NCI-H82 treated with DMSO at 0.1 percent for 48 hours (cell line): ENCODE measurements around the gene ZNF800.

Source experiments
- DNase-seq: peaks from one replicate; lab custom pipeline; 2025; ENCODE audit not compliant: unreplicated experiment; lab: John Stamatoyannopoulos, UW

ZNF800 gene

DNA sequence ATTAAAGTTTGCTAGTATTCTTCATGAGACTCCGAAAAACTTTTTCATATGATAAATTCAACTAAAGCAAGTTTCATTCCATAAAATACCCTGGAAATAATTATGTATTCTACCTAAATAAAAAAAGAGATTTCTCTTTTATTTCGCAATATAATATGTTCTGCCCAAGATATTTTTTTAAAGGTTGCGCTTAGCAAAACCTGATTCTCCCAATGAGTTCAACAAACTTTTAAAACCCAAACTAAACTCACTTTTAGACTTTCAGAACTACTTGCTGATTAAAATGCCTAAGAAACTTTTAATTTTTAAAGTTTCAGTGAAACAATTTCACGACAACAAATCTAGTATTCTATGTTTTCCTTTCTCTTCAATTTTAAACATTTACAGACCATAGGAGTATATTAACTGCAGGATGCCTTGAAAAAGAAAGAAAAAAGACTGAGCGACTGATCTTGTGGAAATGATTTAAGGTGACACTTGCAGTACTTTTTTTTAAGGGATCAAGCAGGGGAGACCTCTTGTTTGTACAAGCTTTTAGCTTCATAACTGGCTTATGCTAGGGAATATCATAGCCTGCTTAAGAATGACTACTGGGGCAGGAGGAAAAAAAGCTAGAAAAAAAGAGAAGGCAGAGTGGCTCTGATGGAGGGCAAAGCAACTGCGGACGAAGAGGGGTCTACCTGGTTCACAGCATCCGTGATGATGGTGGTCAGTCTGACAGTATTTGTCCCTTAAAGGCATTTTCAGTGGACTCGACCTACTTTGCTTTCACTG is 1.5 kb downstream of the ZNF800 start:
- DNase-seq: no peak

DNA sequence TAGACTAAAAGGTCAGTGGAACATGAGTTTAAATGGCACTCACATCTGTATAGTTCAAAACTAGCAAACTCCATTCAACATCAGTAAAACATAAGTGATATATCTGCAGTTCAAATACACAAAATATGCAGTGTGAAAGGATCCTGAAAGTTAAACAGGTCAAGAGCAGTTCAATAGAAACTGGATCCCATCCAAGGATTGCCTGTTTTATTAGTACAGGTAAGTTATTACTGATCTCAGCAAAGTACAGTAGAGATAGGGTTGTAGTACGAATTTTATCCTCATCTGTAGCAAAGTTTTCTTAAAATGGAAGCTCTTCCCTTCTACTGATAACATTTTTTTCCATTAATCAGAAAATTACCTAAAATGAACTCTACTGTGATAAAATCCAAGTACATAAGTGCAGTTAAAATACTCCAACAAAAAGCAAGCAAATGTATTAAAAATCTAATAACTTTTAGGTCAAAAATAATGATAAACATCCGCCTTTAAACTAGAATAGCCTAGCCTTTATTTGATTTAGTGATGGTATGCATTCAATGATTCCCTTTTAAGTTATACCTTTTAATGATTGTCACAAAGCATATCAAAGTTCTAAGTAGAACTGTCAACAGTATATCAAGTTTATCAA is 2.2 kb downstream of the ZNF800 start:
- DNase-seq: no peak

DNA sequence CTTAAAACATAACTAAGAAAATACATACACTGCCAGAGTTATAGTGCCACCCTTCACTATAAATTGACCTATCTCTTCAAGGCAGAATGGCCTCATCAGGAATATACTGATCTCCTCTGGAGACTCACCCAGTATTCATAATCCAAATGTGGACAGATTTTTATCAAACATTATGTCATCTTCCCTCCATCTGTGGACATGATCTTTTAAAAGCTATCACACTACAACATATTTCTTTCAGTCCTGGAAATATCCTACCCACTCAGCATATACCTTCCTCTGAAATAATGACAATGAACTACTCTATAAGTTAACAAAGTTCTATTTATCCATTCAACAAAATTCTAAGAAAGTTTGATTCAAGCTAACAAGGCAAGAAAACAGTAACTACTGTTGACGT is 3.2 kb downstream of the ZNF800 start:
- DNase-seq: no peak

DNA sequence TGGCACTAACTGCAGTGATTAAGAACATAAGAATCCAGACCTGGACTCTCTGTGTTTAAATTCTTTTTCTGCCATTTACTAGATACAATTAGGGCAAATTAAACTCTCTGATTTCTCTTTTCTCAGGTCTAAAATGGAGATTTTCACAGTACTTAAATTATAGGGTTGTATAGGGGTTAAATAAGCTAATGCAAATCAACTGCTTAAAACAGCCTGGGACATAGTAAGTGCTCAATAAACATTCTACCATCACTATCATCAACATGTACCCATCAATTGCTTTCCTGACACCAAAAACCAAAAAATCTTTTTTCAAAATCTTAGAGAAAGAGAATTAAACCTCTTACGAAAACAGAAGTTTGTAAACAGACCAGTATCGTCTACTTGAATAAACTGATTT is 4.5 kb downstream of the ZNF800 start:
- no peak for DNase-seq

DNA sequence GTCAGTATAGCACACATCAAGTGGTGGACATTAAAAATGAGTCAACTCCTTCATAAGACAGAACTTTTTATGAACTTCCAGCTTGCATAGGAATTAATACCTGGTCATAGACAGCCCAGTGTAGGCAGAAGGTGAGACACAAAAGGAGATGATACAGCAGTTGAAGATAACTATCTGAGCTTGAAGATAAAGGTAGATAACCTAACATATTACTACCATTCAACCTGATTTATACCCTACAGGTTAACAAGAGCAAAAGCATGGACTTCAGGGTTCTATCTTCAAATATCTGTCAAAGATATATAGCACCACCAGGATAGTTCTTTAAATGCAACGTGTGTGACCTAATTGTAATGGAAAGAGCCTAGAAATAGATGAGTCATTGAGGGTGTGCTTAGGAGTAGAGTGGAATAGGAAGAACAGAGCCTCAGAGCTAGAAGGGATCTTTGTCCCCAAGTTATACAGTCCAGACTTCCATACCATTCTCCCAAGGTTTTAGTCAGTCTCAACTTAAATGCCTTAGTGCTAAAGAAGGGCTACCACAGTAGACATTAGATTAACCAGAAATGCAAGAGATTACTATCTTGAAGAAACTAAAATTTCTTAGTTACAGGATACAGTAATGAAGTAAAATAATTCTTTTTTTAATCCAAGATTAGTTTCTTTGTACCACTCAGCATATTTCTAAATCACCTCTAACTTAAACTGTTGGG is 9.2 kb downstream of the ZNF800 start:
- no peak for DNase-seq

DNA sequence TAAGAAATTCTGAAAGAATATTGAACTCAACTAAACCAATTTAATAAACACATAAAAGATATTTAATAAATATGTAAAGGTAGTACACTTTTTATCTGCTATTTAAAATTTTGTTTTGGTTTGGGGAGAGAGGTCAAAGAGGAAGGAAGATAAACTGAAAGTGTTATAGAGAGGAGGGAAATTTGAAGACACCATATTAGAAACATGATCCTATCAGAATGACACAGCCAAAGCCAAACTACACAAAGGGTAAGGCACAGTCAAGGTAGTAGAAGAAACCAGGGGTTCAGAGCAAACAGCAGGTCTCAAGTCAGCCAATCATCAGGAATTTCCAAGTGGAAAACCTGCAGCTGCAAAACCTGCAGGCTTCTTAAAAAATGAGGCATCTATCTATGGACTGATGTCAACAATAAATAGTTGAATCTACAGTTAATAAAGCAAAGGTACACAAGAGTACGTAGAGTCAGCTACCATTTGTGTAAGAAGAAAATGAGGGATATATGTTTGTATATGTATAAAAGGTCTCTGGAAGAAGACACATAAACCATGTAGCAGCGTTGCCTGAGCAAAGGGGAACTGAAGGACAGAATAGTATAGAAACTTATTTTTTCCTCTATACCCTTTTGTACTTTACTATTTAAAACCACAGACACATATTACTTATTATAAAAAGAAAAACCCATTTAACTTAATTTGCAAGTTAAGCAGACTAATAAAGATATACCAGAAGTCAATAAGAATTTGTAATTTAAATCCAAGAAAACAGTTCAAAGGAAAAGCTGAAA is 10.0 kb downstream of the ZNF800 start:
- DNase-seq: no peak

GRCh38 chr7:127380479-127380878 is 12.0 kb downstream of the ZNF800 start:
- no peak for DNase-seq

GRCh38 chr7:127379642-127380041 is 12.9 kb downstream of the ZNF800 start:
- no peak for DNase-seq

- DNase-seq: no peak
Measured at GRCh38 chr7:127378537-127378936, 14.0 kb downstream of the ZNF800 start.

GRCh38 chr7:127377425-127377824 is 15.1 kb downstream of the ZNF800 start:
- no peak for DNase-seq

GRCh38 chr7:127375631-127376030 is 16.9 kb downstream of the ZNF800 start:
- no peak for DNase-seq

DNA sequence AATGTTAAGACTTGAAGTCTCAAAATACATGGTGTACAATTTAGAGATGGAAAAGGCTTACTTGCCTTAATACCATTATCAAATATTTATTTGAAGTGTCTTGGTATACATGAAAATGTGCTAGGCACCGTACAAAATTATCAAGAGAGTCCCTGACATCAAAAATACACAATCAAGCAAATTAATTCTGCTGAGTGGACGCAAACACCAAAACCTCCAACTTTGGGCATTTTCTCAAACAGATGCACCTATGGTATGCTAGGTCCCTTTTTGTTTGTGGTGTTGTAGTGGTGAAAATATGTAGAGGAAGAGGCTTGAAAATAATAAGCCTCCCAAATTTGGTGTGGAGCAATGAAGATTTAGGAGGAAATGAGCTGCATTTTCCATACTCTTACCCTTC is 24.8 kb downstream of the ZNF800 start:
- no peak for DNase-seq

GRCh38 chr7:127366680-127367079 is 25.8 kb downstream of the ZNF800 start:
- peak; percentile 67 for DNase-seq

GRCh38 chr7:127365957-127366315 is 26.6 kb downstream of the ZNF800 start:
- no peak for DNase-seq

GRCh38 chr7:127365164-127365956 is 27.1 kb downstream of the ZNF800 start:
- DNase-seq: no peak

DNA sequence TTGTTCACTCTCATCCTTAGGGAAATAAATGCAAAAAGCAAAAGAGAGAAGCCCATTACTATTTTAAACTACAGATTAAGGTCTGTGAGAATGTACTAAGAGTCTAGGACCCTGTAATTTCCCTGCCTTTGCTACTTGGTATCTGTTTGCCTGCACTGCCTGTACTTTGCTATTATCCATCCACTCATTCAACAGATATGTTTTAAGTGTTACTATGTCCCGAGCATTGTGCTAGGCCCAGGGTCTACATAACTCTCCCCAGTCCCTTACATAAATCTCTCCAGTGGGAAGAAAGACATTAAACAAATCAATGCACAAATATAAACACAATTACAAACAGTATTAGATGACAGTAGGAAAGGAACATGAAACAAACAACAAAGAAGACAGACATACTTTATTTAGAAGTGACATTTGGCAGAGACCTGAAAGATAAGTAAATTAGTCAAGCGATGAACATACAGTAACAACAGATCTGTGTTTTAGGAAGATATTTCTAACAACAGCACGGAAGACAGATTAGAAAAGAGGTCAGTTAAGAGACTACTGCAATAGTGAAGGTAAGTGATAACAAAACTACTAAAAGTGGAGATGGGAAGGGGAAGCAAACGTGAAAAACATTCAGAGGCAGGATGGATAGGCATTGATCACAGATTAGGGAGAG is 30.0 kb downstream of the ZNF800 start:
- no peak for DNase-seq

DNA sequence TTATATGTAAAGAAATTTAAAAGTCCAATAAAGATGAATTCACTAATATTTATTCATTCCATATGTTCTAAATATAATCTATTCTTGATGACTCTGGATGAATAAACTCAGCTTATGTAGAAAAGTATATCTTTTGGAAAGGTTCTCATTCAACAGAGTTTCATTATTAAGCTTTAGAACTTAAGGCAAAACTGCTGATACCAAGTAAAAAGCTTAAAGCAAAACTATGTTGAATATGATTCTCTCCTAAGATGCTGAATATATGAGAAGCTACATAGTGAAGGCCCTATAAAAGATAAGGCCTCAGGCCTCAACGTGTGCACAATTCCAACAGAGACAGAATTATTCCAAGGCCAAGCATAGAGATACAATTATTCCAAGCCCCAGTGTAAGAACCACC is 30.8 kb downstream of the ZNF800 start:
- no peak for DNase-seq

DNA sequence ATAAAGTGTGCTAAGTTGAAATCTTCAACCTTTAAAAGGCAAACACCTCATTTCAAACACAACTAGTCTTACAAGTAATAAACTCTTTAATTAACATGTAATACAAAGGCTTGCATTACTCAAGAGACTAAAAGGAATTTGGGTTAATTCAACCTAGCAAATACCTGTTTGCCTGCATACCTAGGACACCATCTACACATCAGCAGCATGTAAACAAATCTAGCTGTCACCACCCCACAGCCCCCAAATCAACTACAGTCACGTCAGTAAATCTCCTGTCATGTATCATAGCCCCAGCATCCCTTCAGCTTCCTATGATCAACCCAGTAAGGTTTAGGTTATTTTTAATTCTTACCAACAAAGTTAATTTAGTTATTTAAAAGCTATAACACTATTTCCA is 33.5 kb downstream of the ZNF800 start:
- DNase-seq: no peak

GRCh38 chr7:127353897-127354296 is 38.6 kb downstream of the ZNF800 start:
- no peak for DNase-seq

DNA sequence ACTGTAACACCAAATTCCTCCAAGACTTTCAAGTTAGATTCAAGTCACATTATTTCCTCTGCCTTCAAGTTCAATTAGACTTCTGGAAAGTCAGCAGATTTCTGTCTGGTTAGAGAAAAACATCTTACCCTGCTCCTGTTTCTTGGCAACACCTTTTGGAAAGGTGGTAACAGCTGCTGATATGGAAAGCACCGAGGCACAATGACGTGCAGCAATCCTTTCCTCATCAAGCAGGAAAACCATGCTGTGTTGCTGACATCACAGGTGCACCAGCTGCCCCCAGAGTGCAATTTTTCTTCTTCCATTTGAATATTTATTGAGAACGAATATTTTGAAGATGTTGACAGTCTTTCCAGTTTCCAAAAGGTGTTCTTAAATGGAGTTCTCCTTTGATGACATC is 41.9 kb downstream of the ZNF800 start:
- no peak for DNase-seq
